ENCODE data around the gene MED25.
A peak's percentile ranks its signal among the peaks of the same experiment; 100 is the strongest.

The MED25 gene

DNA sequence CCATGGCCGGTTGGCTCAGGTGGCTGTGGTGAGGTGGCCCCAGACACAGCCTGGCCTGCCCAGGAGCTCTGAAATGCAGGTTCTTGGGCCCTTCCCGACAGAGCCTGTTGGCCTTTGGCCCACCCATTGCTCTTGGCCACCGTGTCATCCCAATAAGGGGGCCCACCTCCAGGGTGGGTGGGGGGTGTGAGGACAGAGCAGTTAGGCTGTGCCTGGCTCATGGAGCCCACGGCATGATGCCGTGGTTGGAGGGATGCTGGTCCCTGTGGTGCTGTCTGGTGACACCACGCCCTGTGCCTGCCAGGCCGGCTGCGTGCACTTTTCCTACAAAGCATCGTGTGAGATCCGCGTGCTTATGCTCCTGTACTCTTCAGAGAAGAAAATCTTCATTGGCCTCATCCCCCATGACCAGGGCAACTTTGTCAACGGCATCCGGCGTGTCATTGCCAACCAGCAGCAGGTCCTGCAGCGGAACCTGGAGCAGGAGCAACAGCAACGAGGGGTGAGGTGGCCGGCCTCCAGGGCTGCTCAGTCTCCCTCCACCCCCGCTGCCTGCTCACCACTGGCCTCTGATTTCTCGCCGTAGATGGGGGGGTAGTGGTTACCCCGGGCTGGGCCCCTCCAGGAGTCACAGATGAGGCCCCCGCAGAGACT is 41.7 kb downstream of the MED25 start:
- no peak for DNase-seq

DNA sequence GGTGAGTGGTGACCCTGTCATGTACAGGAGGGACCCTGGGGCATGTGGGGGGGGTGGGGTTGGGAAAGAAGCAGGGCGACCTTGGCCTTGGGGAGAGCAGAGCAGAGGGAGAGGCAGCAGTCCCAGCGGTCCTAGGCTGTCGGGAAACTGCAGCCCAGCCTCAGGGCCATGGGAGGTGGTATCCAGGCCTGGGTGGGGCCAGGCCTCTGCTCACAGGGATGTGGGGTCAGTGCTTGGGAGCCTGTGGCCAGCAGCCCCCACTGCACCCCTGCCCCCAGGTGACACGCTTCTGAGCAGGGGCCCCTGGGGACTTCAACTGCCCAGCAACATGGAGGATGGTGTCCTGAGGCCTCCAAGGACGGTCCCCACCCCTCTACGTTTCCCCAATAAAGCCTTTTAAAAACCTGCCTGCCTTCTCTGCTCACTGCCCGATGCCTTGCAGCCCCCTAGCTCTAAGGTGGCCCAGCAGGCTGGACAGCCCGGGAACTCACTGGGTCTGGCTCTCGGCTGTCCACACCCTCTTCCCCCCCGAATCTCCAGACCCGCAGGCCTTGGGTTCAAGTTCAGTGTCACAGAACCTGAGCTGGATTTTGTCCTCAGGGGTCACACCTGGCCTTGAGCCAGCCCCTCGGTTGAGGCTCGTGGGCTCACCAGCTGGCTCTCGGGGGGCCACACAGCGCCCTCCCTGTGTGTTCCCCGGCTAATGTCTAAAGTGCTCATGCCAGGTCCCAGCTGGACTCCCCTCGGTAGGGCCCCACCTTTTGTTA is 42.4 kb downstream of the MED25 start:
- no peak for DNase-seq

DNA sequence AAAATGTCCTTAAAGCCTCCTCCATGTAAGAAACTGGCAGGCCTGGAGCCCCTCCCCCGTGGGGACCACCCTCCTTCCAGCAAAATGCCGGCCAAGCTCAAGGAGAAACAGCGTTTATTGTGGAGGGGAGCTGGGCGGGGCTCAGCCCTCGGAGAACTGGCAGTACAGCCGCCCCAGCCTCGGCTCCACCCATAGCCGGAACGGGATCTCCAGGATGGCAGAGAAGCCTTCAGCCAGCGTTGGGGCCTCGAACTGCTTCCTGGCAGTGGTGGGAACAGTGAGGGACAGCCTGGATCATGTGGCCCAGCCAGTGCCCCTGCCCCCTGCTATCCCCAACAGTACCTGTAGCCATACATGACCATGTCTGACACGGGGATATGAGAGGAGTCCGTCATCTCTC is 43.0 kb downstream of the MED25 start:
- DNase-seq, result no peak

- DNase-seq, result no peak
Measured at GRCh38 chr19:49861541-49862378, 43.7 kb downstream of the MED25 start.

GRCh38 chr19:49862391-49863253 is 44.5 kb downstream of the MED25 start:
- peak in 1 of 2 donors; percentile 45 for DNase-seq

DNA sequence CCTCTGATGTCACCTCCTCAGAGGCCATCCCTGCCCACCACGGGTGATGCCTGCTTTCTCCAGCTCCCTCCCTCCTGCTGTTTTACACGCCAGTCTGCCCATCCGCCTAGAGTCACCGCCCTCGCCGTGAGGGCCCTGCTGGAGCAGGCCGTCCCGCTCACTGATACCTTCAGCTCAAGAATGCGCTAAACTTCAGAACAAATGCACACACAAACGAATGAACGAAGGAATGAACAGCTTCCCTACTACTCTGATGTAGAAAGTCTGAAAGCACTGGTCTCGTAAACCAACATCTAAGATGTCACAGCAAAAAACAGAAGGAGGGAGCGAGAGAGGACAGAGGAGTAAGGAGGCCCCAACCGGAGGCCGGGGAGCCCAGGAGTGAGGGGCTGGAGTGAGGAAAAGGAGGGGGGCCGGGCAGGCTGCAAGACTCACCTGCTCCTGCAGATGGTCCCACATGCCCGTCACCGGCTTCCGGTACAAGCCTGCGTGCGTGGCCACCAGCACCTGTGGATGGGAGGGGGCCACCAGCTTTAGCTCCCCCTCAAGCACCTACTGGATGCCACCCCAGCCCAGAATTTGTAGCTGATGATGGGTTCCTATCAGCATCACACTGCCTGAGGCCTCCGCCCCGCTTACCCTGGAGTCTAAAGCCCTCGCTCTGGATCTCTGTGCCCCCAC is 45.3 kb downstream of the MED25 start:
- no peak for DNase-seq

DNA sequence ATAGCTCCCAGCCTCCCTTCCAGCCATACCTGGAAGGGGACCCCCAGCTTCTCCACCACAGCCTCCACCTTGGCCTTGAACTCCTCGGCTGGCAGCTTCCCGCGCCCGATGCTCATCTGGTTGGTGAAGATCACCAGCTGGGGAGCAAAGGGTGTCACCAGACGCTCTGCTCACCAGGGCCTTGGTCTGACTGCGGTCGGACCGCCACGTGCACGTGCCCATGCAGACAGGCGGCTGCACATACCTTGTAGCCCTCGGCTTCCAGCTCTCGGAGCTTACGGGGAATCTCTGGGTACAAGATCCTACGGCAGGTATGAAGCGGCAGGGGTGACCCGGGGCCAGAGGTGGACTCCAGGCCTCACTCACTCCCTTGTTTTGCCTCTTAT is 45.8 kb downstream of the MED25 start:
- no peak for DNase-seq

- DNase-seq, result no peak
Measured at GRCh38 chr19:49864890-49865289, 46.8 kb downstream of the MED25 start.

DNA sequence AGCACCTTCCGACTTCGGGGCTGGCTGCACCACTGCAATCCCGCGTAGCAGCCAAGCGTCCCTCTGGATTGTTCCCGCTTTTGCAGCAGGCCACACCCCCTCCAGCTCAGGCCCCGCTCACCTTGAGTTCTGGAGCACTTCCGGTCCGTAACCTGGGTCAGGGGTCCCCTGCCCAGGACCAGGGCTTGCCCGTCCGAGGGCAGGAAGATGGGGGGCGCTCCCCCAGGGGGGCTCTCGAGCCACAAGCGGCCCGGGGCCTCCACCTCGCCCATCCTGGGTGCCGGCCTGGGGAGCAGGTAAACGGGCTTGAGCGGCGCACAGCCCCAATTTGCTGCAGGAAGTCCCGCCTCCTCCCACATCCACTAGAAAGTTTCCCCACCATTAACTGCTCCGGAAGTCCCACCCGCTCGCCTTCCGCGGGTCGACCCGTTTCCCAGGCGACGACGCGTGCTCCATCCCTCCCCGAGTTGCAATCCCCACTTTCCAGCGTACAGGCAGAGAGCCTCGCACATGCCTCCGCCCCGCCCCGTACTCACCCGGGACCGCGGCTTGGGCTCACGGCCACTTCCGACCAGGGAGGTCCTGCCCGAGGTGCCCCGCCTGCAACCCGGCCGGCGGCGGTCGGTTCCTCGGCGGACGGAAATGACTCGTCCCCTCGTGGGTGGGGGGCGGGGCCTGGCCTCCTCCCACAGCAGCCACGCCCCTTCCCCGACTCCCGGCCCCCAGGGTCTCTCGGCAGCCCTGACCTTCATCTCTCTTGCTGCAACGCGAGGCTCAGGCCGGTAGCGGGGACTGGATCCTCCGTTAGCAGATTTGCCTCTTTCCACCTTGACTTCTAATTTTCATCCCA is 49.1 kb downstream of the MED25 start, which contains the start of gene PNKP:
Gene PNKP, minus strand, starts transcription at position 644 of the 850 bp plus-strand sequence. Its CDS starts 372 bp downstream, at position 272.
- peak; percentile 87 to 97 for DNase-seq

- DNase-seq, result no peak
Measured at GRCh38 chr19:49869009-49869483, 51.0 kb downstream of the MED25 start.

GRCh38 chr19:49869484-49870308 is 51.6 kb downstream of the MED25 start:
- peak; percentile 89 for DNase-seq

GRCh38 chr19:49870309-49870901 is 52.3 kb downstream of the MED25 start:
- DNase-seq, result no peak

- no peak for DNase-seq
Measured at GRCh38 chr19:49871349-49871985, 53.4 kb downstream of the MED25 start.

- DNase-seq, result no peak
Measured at GRCh38 chr19:49872245-49873128, 54.4 kb downstream of the MED25 start.

DNA sequence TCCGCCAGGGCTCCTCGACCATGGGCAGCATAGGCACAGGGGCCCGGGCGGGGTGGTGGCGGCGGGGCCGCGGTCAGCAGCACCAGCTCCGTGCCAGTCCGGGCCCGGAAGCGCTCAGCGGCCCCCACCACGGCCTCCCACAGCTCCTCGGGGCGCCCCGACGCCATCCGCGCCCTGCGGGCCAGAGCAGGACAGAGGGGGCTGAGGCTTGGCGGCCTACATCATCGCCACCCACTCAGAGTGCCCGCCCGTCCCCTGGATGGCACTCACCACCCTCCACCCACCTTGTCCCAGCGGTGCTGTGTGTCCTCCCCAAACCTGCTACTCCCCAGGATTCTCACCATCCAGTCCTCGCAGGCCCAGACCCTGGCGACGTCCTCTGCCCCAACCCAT is 55.0 kb downstream of the MED25 start:
- DNase-seq, result no peak

- no peak for DNase-seq
Measured at GRCh38 chr19:49873834-49874233, 55.7 kb downstream of the MED25 start.

DNA sequence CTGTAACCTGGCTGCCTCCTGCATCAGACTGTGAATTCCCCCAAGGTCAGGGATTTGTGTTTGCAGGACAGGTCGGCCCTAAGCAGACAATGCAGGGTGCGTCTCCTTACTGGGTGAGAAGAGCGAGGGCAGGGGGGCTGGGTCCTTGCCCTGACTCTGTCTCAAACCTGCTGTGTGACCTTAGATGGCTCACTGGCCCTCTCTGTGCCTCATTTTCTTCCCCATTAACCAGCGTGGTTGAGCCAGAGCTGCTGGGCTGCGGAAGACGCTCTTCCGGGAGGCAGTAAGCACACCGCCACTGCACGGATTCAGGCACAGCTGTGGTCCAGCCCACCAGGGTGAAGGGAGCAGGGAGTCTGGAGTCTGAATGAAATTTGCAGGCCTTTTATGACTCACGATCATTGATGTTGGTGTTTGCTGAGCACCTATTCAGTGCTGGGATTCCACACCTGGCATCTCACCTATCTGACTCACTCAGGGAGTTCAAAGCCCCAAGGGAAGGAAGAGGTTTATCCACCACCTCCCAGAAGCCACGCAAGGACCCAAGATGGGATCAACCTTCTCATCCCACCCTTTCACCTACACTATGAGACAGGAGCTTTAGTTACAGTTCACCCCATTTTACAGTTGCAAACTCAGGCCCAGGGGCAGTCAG is 56.5 kb downstream of the MED25 start:
- no peak for DNase-seq
